ENCODE measurements around the gene PPP3R1. TPM values are rescaled to one million over a fixed set of nuclear protein-coding genes. Genes with fewer than 3 reads are reported as not detected.

The PPP3R1 gene
- total and polyA plus RNA-seq, 7 donors: 19.2 to 69.4 (median 45.7) TPM

DNA sequence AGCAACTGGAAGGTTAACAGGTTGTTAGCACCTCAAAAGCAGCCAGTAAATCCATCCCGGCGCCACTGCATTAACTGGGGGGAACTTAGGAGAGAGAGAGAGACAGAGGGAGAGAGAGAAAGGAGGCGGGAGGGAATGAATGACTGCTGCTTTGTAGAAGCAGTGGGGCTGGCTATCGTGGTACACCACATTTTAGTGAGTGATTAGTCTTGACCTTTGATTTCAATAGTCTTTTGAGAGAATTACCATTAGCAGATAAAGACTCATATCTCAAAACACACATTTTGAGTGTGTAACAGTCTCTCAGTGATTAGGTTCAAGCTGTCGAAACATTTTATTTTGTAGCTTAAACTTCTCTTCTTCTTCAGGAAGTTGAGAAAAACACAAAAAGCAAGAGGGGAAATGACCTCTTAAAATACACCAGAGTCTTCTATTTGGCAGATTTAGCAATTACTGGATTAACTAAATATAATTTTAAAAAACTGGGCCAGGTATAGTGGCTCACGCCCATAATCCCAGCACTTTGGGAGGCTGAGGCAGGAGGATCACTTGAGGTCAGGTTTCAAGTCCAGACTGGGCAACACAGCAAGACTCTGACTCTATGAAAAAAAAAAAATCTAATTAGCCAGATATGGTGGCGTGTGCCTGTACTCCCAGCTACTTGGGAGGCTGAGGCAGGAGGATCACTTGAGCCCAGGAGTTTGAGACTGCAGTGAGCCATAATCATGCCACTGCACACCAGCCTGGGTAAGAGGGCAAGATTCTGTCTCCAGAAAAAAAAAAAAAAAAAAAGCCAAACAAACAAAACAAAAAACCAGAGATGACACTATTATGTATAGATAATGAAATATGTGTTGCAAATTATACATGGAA, 116.6 kb downstream of the PPP3R1 start:
- Histone ChIP-seq H3K36me3 (ENCODE audit: insufficient read depth in 1 of 2, low read depth in 1 of 2) (peaks cover 3 to 95% of the 10 kb centered on the region in 2 donors), H3K27ac (no peak overlapping the region), H3K9me3 (no peaks in the 10 kb centered on the region), H3K4me3 (no peak overlapping the region), H3K27me3 (ENCODE audit: insufficient read depth in 3 of 3, low read length in 2 of 3) (no peaks in the 10 kb centered on the region), H3K4me1 (no peaks in the 10 kb centered on the region)
- ATAC-seq (no peak), DNase-seq (no peak)
- TF ChIP-seq, protein P1, sequence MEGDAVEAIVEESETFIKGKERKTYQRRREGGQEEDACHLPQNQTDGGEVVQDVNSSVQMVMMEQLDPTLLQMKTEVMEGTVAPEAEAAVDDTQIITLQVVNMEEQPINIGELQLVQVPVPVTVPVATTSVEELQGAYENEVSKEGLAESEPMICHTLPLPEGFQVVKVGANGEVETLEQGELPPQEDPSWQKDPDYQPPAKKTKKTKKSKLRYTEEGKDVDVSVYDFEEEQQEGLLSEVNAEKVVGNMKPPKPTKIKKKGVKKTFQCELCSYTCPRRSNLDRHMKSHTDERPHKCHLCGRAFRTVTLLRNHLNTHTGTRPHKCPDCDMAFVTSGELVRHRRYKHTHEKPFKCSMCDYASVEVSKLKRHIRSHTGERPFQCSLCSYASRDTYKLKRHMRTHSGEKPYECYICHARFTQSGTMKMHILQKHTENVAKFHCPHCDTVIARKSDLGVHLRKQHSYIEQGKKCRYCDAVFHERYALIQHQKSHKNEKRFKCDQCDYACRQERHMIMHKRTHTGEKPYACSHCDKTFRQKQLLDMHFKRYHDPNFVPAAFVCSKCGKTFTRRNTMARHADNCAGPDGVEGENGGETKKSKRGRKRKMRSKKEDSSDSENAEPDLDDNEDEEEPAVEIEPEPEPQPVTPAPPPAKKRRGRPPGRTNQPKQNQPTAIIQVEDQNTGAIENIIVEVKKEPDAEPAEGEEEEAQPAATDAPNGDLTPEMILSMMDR (IDR thresholded peaks at IDR 0.05): no peak
- intact Hi-C loops (cut with DNase I): no loop called here
- 82 to 84% (median 83%) methylated on average over 7 of the region's 7 CpGs for WGBS, 3 donors

DNA sequence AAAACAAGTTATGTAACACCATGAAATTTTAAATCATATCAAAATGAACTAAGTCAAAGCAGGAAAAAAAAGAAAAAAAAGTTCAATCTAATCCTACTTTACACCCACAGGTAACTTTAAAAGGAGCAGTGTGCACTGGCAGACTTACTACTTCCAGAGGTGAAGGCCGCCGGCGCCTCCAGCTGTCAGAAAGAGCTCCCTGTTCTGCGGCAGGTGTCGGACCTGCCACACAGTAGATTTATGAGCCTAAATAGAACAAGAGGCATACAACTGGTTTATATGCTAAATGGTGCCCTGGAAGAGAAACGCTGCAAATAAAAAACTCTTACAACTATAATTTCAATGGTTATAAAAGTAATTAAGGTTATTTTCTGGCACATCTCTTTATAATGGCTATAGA, 117.8 kb downstream of the PPP3R1 start:
- Histone ChIP-seq H3K27me3 (ENCODE audit: insufficient read depth in 3 of 3, low read length in 2 of 3) (no peaks in the 10 kb centered on the region), H3K36me3 (ENCODE audit: insufficient read depth in 1 of 2, low read depth in 1 of 2) (peaks cover 3 to 91% of the 10 kb centered on the region in 2 donors), H3K27ac (no peak overlapping the region), H3K9me3 (no peaks in the 10 kb centered on the region), H3K4me3 (no peak overlapping the region), H3K4me1 (no peaks in the 10 kb centered on the region)
- WGBS, 3 donors: 84 to 88% (median 85%) methylated on average over 6 of the region's 6 CpGs
- DNase-seq (no peak), ATAC-seq (no peak)
- intact Hi-C loops (cut with DNase I): no loop called here
- TF ChIP-seq, protein P1 (IDR thresholded peaks at IDR 0.05): no peak

DNA sequence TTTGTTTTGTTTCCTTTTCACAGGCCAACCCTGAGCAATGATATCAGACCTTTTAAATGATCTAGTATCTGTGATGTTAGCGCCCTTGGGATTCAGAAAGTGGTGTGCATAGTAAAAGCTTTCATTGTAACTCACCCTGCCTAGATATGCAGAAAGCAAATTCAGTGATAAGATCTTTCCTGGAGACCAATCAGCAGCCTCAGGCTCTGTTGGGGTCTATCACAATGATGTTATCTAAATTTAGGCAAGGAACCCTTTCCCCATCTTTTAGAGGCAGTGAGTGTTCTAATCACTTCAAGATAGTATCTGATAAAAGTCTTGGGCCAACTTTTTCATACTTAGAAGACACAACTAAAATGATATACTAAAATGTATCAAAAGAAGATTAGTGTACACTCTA, 118.2 kb downstream of the PPP3R1 start:
- H3K27me3 ChIP-seq (ENCODE audit: insufficient read depth in 3 of 3, low read length in 2 of 3): no peaks in the 10 kb centered on the region
- peaks cover 3 to 87% of the 10 kb centered on the region in 2 donors for H3K36me3 ChIP-seq (ENCODE audit: insufficient read depth in 1 of 2, low read depth in 1 of 2)
- TF ChIP-seq, protein P1 (IDR thresholded peaks at IDR 0.05): no peak
- H3K4me3 ChIP-seq: no peak overlapping the region
- intact Hi-C loops (cut with DNase I): no loop called here
- DNase-seq (no peak), ATAC-seq (no peak)
- no peaks in the 10 kb centered on the region for H3K9me3 ChIP-seq
- no peak overlapping the region for H3K27ac ChIP-seq
- H3K4me1 ChIP-seq: no peaks in the 10 kb centered on the region
- WGBS, 3 donors: 94 to 100% (median 98%) methylated on average over 1 of the region's 1 CpG

Other genes with a start within 250 kb of the PPP3R1 start
- gene C1D, start 189.5 kb downstream of the PPP3R1 start, total RNA-seq: 10 to 100 TPM; 13.0 to 18.5 (median 17.8) TPM
- 10 to 100 TPM; 20.5 to 42.5 (median 27.6) TPM for gene C1D, start 189.5 kb downstream of the PPP3R1 start, polyA plus RNA-seq
- 10 to 100 TPM; 13.0 to 26.2 (median 24.6) TPM for gene PNO1, start 94.6 kb downstream of the PPP3R1 start, total RNA-seq
- gene PNO1, start 94.6 kb downstream of the PPP3R1 start, polyA plus RNA-seq: 10 to 100 TPM; 22.4 to 50.8 (median 46.2) TPM
- gene CNRIP1, start 67.4 kb upstream of the PPP3R1 start, total RNA-seq: 10 to 100 TPM in 1 of 4 donors, 1 to 10 TPM in 3; 4.6 to 11.7 (median 7.2) TPM
- gene CNRIP1, start 67.4 kb upstream of the PPP3R1 start, polyA plus RNA-seq: 1 to 10 TPM; 3.5 to 6.1 (median 4.7) TPM
- 1 to 10 TPM; 2.3 to 3.9 (median 2.9) TPM for gene PLEK, start 112.8 kb upstream of the PPP3R1 start, total RNA-seq
- 1 to 10 TPM in 1 of 3 donors, under 1 TPM in 2; 0.89 to 1.2 (median 0.99) TPM for gene PLEK, start 112.8 kb upstream of the PPP3R1 start, polyA plus RNA-seq
- 1 to 10 TPM in 2 of 4 donors, under 1 TPM in 2; 0.90 to 2.4 (median 1.6) TPM for gene FBXO48, start 214.8 kb upstream of the PPP3R1 start, total RNA-seq
- 1 to 10 TPM in 1 of 3 donors, under 1 TPM in 2; 0.57 to 4.3 (median 0.87) TPM for gene FBXO48, start 214.8 kb upstream of the PPP3R1 start, polyA plus RNA-seq
- gene APLF, start 215.1 kb upstream of the PPP3R1 start, total RNA-seq: 1 to 10 TPM; 2.8 to 4.3 (median 3.6) TPM
- 1 to 10 TPM in 2 of 3 donors, under 1 TPM in 1; 0.52 to 1.6 (median 1.4) TPM for gene APLF, start 215.1 kb upstream of the PPP3R1 start, polyA plus RNA-seq

All from psoas muscle (tissue), 8 donors.